GM12878 (cell line): Measurements from ENCODE around the gene STK4. TPM values are rescaled to one million over a fixed set of nuclear protein-coding genes. Genes with fewer than 3 reads are reported as not detected.

ENCODE experiments used
- ATAC-seq: fragments of 200-7000 bp; cut with Tn5 transposase; 3 replicates; pipeline ENCODE4 v1.9.1; 2020; ENCODE audit warnings: mild to moderate bottlenecking, moderate library complexity
- BruUV-seq: library from RNA; stranded (reverse); fragments of 400-500 nt; replicated peaks from 2 replicates; lab custom pipeline; 2021; lab: Mats Ljungman, UMichigan
- CTCF ChIA-PET: fragments of 300-600 bp; sonication (Branson Sonifier 250); formaldehyde crosslinking; extraction: SDS; loops from one replicate; lab custom pipeline; 2021; ENCODE audit warnings: inconsistent platforms; lab: Yijun Ruan, JAX
- POLR2A ChIA-PET: fragments of 350-600 bp; formaldehyde crosslinking; extraction: SDS; loops from one replicate; lab custom pipeline; 2021; ENCODE audit warnings: inconsistent platforms; lab: Charles Lee
- RAD21 ChIA-PET: fragments of 300-600 bp; sonication (Branson Sonifier 250); formaldehyde crosslinking; loops from one replicate; lab custom pipeline; 2023; ENCODE audit warnings: antibody characterized with exemption; ENCODE audit not compliant: unreplicated experiment; lab: Charles Lee
- SMC1A ChIA-PET: fragments of 300-600 bp; sonication (Branson Sonifier 250); formaldehyde crosslinking; loops from one replicate; lab custom pipeline; 2023; ENCODE audit not compliant: unreplicated experiment, uncharacterized antibody; lab: Charles Lee
- DNase-seq: peaks from one replicate; pipeline ENCODE4 v3.0.0-alpha.2; 2011; ENCODE audit warnings: low read depth, low spot score
- FAIRE-seq: peaks from 3 replicates; lab custom pipeline; 2011; peaks lifted over from hg19 to GRCh38; lab: Jason Lieb, UNC
- H2AFZ ChIP-seq: 2 replicates; pipeline ENCODE4 v1.6.0; 2011; ENCODE audit warnings: low read depth, low read length, control low read depth; ENCODE audit not compliant: control insufficient read depth
- H3K27ac ChIP-seq: 2 replicates; pipeline ENCODE4 v1.5.1; 2011; ENCODE audit warnings: control low read depth; ENCODE audit not compliant: control insufficient read depth, insufficient read depth
- H3K27me3 ChIP-seq, 2 experiments: replicated peaks in 1 of 2; 2 replicates each; pipeline versions ENCODE4 v1.6.0 to v1.6.1; 2011; ENCODE audit warnings: low read length in 1 of 2; ENCODE audit not compliant: control insufficient read depth in 2 of 2, insufficient read depth in 2 of 2
- H3K36me3 ChIP-seq, 2 experiments: 2 replicates each; pipeline ENCODE4 v1.5.1; 2011; ENCODE audit warnings: low read length in 1 of 2; ENCODE audit not compliant: control insufficient read depth in 2 of 2, insufficient read depth in 2 of 2
- H3K4me1 ChIP-seq: 2 replicates; pipeline ENCODE4 v1.6.1; 2011; ENCODE audit warnings: mild to moderate bottlenecking, low read length, moderate library complexity, mixed read lengths; ENCODE audit not compliant: control insufficient read depth, insufficient read depth
- H3K4me2 ChIP-seq: 2 replicates; pipeline ENCODE4 v1.6.0; 2011; ENCODE audit warnings: control low read depth; ENCODE audit not compliant: control insufficient read depth, insufficient read depth
- H3K4me3 ChIP-seq: fragments of 200-600 bp; sonication (generic); 2 replicates; pipeline ENCODE4 v1.5.1; 2016
- H3K79me2 ChIP-seq: 2 replicates; pipeline ENCODE4 v1.6.0; 2011; ENCODE audit warnings: low read length; ENCODE audit not compliant: control insufficient read depth, insufficient read depth
- H3K9ac ChIP-seq: 2 replicates; pipeline ENCODE4 v1.8.0; 2011; ENCODE audit warnings: low read length, control low read depth, mixed read lengths; ENCODE audit not compliant: control insufficient read depth, insufficient read depth
- H3K9me3 ChIP-seq: replicated peaks from 3 replicates; pipeline ENCODE4 v1.5.1; 2011; ENCODE audit warnings: mild to moderate bottlenecking, low read length; ENCODE audit not compliant: control insufficient read depth, insufficient read depth
- H4K20me1 ChIP-seq: 2 replicates; pipeline ENCODE4 v1.6.0; 2011; ENCODE audit not compliant: control insufficient read depth, insufficient read depth
- CBX3 ChIP-seq: fragments of 200-600 bp; sonication (generic); IDR thresholded peaks from 2 replicates; pipeline ENCODE4 v1.6.1; 2016; ENCODE audit warnings: low read depth, borderline replicate concordance
- CEBPZ ChIP-seq: fragments of 150-350 bp; IDR thresholded peaks from 2 replicates; pipeline ENCODE4 v1.6.1; 2016; ENCODE audit warnings: low read depth, low read length
- EZH2 ChIP-seq: IDR thresholded peaks from 2 replicates; pipeline ENCODE4 v1.6.1; 2012; ENCODE audit warnings: low read depth, mild to moderate bottlenecking, control low read depth, inconsistent platforms, low read length, borderline replicate concordance; ENCODE audit not compliant: control insufficient read depth
- JUNB ChIP-seq: IDR thresholded peaks from 2 replicates; pipeline ENCODE4 v1.6.1; 2016; ENCODE audit warnings: antibody characterized with exemption, mild to moderate bottlenecking
- NR2C2 ChIP-seq: IDR thresholded peaks from 2 replicates; pipeline ENCODE4 v1.6.1; 2011; ENCODE audit warnings: borderline replicate concordance, low read depth; ENCODE audit not compliant: control insufficient read depth, insufficient read length
- RELA ChIP-seq: fragments of 450-650 bp; IDR thresholded peaks from 2 replicates; pipeline ENCODE4 v1.8.0; 2014; ENCODE audit warnings: borderline replicate concordance; ENCODE audit not compliant: partially characterized antibody
- SPI1 ChIP-seq: IDR thresholded peaks from 2 replicates; pipeline ENCODE4 v1.6.1; 2011; ENCODE audit warnings: low read depth, mild to moderate bottlenecking, low read length, moderate library complexity, borderline replicate concordance; ENCODE audit not compliant: insufficient read depth
- STAT1 ChIP-seq: fragments of 450-650 bp; conservative IDR thresholded peaks from 2 replicates; pipeline ENCODE4 v1.6.1; 2014; ENCODE audit warnings: antibody characterized with exemption, mild to moderate bottlenecking
- SUPT20H ChIP-seq: IDR thresholded peaks from 2 replicates; pipeline ENCODE4 v1.6.1; 2011; ENCODE audit warnings: low read depth, mild to moderate bottlenecking, low read length, moderate library complexity, borderline replicate concordance; ENCODE audit not compliant: control insufficient read depth
- WGBS: methylation state at CpG from one replicate; pipeline ENCODE4 v1.1.6; 2016; ENCODE audit warnings: low lambda C conversion rate; ENCODE audit not compliant: insufficient replicate concordance, insufficient coverage; ENCODE audit errors: missing lambda C conversion rate; 5-methylcytosine and 5-hydroxymethylcytosine counted together
- in situ Hi-C: fragments of 300-500 bp; cut with MboI; formaldehyde crosslinking; loops from 9 replicates; pipeline ENCODE4 v1.14.3; 2018; ENCODE audit warnings: mixed read lengths
- intact Hi-C: fragments of 100-400 bp; cut with micrococcal nuclease; formaldehyde crosslinking; loops from one replicate; pipeline ENCODE4 v1.14.2; 2022; ENCODE audit not compliant: unreplicated experiment
- polyA plus RNA-seq, 11 experiments: library from polyadenylated mRNA; depleted of rRNA in 4 of 11; unstranded in 6 of 11; stranded (reverse) in 5 of 11; fragments of >200 nt; fragmentation: Nextera tagmentation in 4 of 11; fragmentation: Illumina TruSeq in 1 of 11; extraction: Ambion mirVana in 4 of 11; extraction: Trizol in 1 of 11; gene quantifications; 1 replicate in 1 of 11; 2 replicates in 10 of 11; pipeline versions ENCODE4 v1.2.1 to v1.2.3, GENCODE V29; 2011 to 2016; ENCODE audit warnings: inconsistent platforms in 2 of 11, missing spikeins in 2 of 11, low read depth in 1 of 11
- total RNA-seq, 4 experiments: library from RNA; depleted of rRNA in 3 of 4; stranded (reverse); fragments of >200 nt in 3 of 4; fragmentation: Illumina TruSeq in 1 of 4; extraction: Trizol in 1 of 4; gene quantifications; 2 replicates each; pipeline versions ENCODE4 v1.2.1 to v1.2.3, GENCODE V29; 2013 to 2021
- TF ChIP-seq, protein P1 (sequence below): IDR thresholded peaks from 2 replicates; pipeline ENCODE4 v1.6.1; 2011; ENCODE audit warnings: low read depth, low read length, improper control_type of control experiment, borderline replicate concordance

STK4 gene
- total and polyA plus RNA-seq, 10 of the 15 experiments (the other 5 are each of a cell fraction or from before 2014, with no cell fraction given): 24.0 to 135 (median 89.7) TPM

DNA sequence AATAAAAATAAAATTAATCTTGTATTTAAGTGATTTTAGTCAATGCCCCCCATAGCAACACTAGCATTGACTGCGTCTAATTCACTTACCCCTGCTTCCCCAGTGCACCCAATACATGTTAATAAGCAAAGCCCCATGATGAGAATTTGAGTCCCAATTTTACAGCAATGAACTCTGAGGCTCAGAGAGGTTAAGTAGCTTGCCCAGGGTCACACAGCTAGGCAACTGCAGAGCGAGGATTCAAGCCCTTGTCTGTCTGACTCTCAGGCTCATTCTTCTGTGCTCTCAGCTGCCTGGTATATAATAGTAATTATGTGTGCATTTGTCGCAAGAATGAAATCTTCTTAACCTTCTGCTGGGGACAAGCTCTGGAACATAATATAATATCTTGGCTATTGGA, 48.0 kb upstream of the STK4 start (continued):
- TF ChIP-seq STAT1 (no peak), JUNB (no peak), RELA (no peak), NR2C2 (no peak)

DNA sequence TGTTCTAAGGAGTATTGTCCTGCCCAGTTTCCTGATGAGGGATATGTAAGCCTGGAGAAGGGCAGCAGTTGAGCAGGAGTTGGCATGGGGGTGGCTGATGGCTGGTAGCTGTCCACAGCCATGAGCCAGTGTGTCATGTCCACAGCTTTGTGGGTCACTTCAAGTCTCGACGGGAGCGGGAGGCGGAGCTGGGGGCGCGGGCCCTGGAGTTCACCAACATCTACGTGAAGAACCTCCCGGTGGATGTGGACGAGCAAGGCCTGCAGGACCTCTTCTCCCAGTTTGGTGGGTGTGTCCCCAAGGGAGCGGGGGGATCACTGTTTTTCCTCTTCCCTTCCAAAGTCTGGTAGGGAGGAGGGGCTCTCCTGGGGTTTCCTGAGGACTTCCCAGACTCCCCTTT, 47.6 kb upstream of the STK4 start:
- CTCF ChIA-PET: interaction anchor here (1.4 kb wide), 1 partner anchor 125 kb away, joined by 3 read pairs; no protein-coding TSS in a partner anchor
- ATAC-seq: no peak
- Histone ChIP-seq H3K27me3 (no peaks in the 10 kb centered on the region), H3K79me2 (no peaks in the 10 kb centered on the region), H3K4me2 (no peak overlapping the region), H3K9me3 (no peaks in the 10 kb centered on the region), H3K27ac (no peak overlapping the region), H3K9ac (no peak overlapping the region), H3K4me1 (no peaks in the 10 kb centered on the region), H4K20me1 (no peaks in the 10 kb centered on the region), H3K36me3 (peaks cover 4 to 6% of the 10 kb centered on the region in 2 experiments; a peak in 3 of 4 replicates), H3K4me3 (no peak overlapping the region), H2AFZ (no peak overlapping the region)
- SMC1A ChIA-PET: interaction anchor here (1.2 kb wide), 1 partner anchor 49 kb away, joined by 3 read pairs; no protein-coding TSS in a partner anchor
- DNase-seq: no peak
- RAD21 ChIA-PET: no interaction called here
- no peak for TF ChIP-seq SUPT20H
- TF ChIP-seq EZH2: no peak
- TF ChIP-seq CEBPZ: no peak
- TF ChIP-seq, protein P1, sequence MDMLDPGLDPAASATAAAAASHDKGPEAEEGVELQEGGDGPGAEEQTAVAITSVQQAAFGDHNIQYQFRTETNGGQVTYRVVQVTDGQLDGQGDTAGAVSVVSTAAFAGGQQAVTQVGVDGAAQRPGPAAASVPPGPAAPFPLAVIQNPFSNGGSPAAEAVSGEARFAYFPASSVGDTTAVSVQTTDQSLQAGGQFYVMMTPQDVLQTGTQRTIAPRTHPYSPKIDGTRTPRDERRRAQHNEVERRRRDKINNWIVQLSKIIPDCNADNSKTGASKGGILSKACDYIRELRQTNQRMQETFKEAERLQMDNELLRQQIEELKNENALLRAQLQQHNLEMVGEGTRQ: no peak
- no peak for TF ChIP-seq CBX3
- TF ChIP-seq SPI1: no peak
- POLR2A ChIA-PET: interaction anchor here (1.6 kb wide), 1 partner anchor 38 kb away, joined by 3 read pairs; no protein-coding TSS in a partner anchor
- BruUV-seq: no TSS peak
- 98% methylated on average over 10 of the region's 10 CpGs for WGBS
- intact Hi-C loops: no loop called here
- in situ Hi-C loops: no loop called here
- FAIRE-seq: no peak
